Measurements from ENCODE around the gene MTCH2.
A peak's percentile ranks its signal among the peaks of the same experiment; 100 is the strongest.
"Not testable (repeated sequence)": the region's sequence is repeated elsewhere in the genome, so short reads cannot be mapped to it uniquely, and the experiment has no call there.

MTCH2 gene

DNA sequence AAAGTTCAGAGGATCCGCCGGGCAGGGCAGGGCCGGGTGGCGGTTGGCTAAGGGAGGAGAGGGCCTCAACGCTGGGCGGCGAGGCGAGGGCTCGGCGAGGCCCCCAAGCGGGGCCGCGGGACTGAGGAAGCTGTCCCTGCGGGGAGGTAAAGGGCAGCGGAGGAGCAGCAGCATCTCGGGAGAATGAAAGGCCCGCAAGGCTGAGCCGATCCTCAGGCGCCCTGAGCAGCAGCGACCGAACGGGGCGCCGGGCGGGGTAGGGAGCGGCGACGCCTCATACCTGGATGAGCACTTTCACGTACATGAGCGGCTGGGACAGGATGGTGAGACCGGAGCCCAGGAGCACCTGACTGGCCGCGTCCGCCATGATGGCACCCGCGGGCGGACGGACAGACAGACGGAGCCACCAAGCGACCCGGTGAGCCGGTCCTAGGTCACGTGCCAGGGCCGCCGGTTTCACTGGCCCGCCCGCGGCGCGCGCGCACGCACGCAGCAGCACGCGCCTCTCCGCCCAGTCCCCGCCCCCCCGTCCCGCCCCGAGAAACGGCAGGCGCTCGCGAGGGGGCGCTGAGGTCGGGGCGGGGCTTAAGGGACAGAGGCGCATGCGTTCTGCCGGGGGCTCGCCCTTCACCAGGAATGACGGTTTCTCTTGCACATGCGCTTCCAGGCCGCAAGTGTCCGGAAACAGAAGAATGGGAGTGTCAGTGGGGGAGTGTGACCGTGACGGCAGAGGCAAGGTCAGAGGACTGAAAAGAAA is at the start of gene MTCH2:
MTCH2 (minus strand) TSS at position 461 of the 757 bp plus-strand sequence; CDS start at position 367, 94 bp downstream.
- DNase-seq (ENCODE audit: insufficient read length, low spot score) (peak; percentile 75), FAIRE-seq (no peak)
- TF ChIP-seq, protein P1, sequence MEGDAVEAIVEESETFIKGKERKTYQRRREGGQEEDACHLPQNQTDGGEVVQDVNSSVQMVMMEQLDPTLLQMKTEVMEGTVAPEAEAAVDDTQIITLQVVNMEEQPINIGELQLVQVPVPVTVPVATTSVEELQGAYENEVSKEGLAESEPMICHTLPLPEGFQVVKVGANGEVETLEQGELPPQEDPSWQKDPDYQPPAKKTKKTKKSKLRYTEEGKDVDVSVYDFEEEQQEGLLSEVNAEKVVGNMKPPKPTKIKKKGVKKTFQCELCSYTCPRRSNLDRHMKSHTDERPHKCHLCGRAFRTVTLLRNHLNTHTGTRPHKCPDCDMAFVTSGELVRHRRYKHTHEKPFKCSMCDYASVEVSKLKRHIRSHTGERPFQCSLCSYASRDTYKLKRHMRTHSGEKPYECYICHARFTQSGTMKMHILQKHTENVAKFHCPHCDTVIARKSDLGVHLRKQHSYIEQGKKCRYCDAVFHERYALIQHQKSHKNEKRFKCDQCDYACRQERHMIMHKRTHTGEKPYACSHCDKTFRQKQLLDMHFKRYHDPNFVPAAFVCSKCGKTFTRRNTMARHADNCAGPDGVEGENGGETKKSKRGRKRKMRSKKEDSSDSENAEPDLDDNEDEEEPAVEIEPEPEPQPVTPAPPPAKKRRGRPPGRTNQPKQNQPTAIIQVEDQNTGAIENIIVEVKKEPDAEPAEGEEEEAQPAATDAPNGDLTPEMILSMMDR (IDR thresholded peaks at IDR 0.05; ENCODE audit: insufficient read depth, missing control alignments) = peak; percentile 15

DNA sequence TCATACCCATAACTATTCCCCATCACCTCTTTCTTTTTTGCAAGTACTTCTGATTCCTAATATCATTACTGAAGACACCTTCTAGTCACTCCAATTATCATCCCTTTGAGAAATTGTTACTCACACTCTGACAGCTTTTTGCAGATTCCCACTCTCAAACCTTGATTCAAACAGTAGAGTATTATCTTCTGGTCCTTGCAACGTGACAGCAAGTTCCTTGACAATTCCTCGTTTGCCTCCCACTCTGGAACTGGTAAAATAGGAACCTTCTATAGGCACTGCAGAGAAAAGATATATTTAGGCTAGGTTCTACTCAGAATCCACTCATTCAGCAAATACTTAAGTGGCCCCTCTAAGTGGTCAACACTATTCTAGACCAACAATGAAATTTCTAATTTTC is 49.6 kb upstream of the MTCH2 start:
- DNase-seq (ENCODE audit: insufficient read length, low spot score) = no peak
- TF ChIP-seq, protein P1 (IDR thresholded peaks at IDR 0.05; ENCODE audit: insufficient read depth, missing control alignments) = no peak
- FAIRE-seq = no peak

DNA sequence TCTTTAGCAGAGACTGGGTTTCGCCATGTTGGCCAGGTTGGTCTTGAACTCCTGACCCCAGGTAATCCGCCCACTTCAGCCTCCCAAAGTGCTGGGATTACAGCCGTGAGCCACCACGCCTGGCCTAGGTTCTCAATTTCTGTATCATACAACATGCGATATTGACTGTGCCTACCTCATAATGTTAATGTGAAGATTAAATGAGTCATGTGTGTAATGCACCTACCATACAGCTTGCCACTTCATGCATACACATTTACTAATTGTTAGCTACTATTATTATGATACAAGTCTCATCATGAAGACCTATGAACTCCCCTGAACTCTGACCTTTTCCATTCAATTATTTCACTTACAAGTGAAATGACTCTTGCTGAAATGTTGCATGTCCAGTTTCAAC is 47.1 kb upstream of the MTCH2 start:
- TF ChIP-seq, protein P1 (IDR thresholded peaks at IDR 0.05; ENCODE audit: insufficient read depth, missing control alignments) = no peak
- FAIRE-seq (no peak), DNase-seq (ENCODE audit: insufficient read length, low spot score) (no peak)

DNA sequence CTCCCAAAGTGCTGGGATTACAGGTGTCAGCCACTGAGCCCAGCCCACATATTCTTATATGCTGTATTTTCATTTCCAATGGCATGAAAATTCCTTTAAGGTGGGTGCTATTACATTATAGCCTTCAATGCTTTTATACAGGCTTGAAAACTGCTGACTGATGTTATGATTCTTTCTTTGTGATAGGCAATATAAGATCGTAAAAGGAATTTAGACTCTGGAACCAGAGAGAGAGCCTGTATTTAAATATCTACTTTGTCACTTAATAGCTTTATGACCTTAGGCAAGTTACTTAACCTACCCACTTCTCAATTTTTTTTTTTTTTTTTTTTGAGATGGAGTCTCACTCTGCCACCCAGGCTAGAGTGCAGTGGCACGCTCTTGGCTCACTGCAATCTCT is 46.6 kb upstream of the MTCH2 start:
- FAIRE-seq (no peak), DNase-seq (ENCODE audit: insufficient read length, low spot score) (no peak)
- TF ChIP-seq, protein P1 (IDR thresholded peaks at IDR 0.05; ENCODE audit: insufficient read depth, missing control alignments) = no peak

DNA sequence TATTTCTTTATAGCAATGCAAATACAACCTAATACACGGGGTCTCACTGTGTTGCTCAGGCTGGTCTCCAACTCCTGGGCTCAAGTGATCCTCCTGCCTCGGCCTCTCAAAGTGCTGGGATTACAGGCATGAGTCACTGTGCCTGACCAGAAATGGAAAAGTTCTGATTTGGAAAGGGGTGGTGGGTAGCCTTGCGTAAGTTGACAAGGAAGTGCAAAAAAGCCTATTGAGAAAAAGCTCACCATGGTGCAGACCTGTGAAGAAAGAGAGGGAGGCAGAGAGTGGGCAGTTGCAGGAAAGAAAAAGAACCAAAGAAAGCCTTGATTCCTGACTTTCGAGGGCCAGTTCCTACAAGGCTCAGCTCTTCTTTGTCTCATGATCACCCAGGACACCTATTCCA is 45.8 kb upstream of the MTCH2 start:
- DNase-seq (ENCODE audit: insufficient read length, low spot score) (no peak), FAIRE-seq (no peak)
- TF ChIP-seq, protein P1 (IDR thresholded peaks at IDR 0.05; ENCODE audit: insufficient read depth, missing control alignments) = no peak

DNA sequence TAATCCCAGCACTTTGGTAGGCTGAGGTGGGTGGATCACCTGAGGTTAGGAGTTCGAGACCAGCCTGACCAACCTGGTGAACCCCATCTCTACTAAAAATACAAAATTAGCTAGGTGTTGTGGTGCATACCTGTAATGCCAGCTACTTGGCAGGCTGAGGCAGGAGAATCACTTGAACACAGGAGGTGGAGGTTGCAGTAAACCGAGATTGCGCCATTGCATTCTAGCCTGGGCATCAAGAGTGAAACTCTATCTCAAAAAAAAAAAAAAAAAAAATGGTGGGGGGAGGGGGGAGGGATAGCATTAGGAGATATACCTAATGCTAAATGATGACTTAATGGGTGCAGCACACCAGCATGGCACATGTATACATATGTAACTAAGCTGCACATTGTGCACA is 44.3 kb upstream of the MTCH2 start:
- FAIRE-seq; DNase-seq (ENCODE audit: insufficient read length, low spot score): not testable (repeated sequence)

DNA sequence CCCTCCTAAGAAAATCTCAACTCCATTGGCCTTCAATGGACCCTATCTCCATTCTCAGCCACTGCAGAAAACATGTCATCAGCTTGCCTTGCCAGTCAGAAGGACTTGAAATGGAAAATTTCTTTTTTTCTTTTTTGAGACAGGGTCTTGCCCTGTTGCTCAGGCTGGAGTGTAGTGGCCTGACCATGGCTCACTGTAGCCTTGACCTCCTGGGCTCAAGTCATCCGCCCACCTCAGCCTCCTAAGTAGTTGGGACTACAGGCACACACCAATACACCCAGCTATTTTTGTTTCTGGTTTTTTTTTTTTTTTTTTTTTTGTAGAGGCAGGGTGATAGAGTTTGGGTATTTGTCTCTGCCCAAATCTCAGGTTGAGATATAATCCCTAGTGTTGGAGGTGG is 43.8 kb upstream of the MTCH2 start:
- FAIRE-seq = no peak
- TF ChIP-seq, protein P1 (IDR thresholded peaks at IDR 0.05; ENCODE audit: insufficient read depth, missing control alignments) = no peak
- no peak for DNase-seq (ENCODE audit: insufficient read length, low spot score)

Data from D721Med (cell line).